Neural crest cell (in vitro differentiated cells): ENCODE measurements around the gene CSNK1A1. TPM values are rescaled to one million over a fixed set of nuclear protein-coding genes. Genes with fewer than 3 reads are reported as not detected.
A peak's percentile ranks its signal among the peaks of the same experiment; 100 is the strongest.
"Not testable (repeated sequence)": the region's sequence is repeated elsewhere in the genome, so short reads cannot be mapped to it uniquely, and the experiment has no call there.

Experiments
- DNase-seq: peaks from one replicate; pipeline ENCODE4 v3.0.0; 2021; ENCODE audit warnings: low read depth, mixed read lengths, low spot score
- H3K27ac Mint-ChIP-seq: one replicate; pipeline ENCODE4 v1.8.0; 2021; ENCODE audit warnings: mild to moderate bottlenecking, mixed read lengths; ENCODE audit not compliant: unreplicated experiment
- H3K27me3 Mint-ChIP-seq: 2 replicates; pipeline ENCODE4 v1.8.0; 2021; ENCODE audit warnings: low read depth, mild to moderate bottlenecking, mixed read lengths
- H3K36me3 Mint-ChIP-seq: 2 replicates; pipeline ENCODE4 v1.8.0; 2021; ENCODE audit warnings: low read depth, mild to moderate bottlenecking, mixed read lengths
- H3K4me1 Mint-ChIP-seq: 2 replicates; pipeline ENCODE4 v1.8.0; 2021; ENCODE audit warnings: mixed read lengths
- H3K4me3 Mint-ChIP-seq: one replicate; pipeline ENCODE4 v1.8.0; 2021; ENCODE audit warnings: mild to moderate bottlenecking, mixed read lengths
- H3K9me3 Mint-ChIP-seq: 2 replicates; pipeline ENCODE4 v1.8.0; 2021; ENCODE audit warnings: mixed read lengths
- CTCF ChIP-seq: fragments of 200-600 bp; sonication (generic); conservative IDR thresholded peaks from 2 replicates; pipeline ENCODE4 v1.5.0; 2021; ENCODE audit warnings: antibody characterized with exemption, mild to moderate bottlenecking
- total RNA-seq: library from RNA; stranded (reverse); gene quantifications from 2 replicates; pipeline ENCODE4 v1.2.1, GENCODE V29; 2021

CSNK1A1 gene
- total RNA-seq, 1 donor from 2014 or later = 218 TPM

- H3K36me3 Mint-ChIP-seq = no peaks in the 10 kb centered on the region
- no peak overlapping the region for H3K27ac Mint-ChIP-seq
- H3K4me1 Mint-ChIP-seq = peaks cover 4% of the 10 kb centered on the region
- no peak for TF ChIP-seq CTCF
- H3K4me3 Mint-ChIP-seq = no peak overlapping the region
- H3K9me3 Mint-ChIP-seq = no peaks in the 10 kb centered on the region
- no peaks in the 10 kb centered on the region for H3K27me3 Mint-ChIP-seq
- DNase-seq = no peak
Measured at GRCh38 chr5:149471406-149472183, 79.6 kb downstream of the CSNK1A1 start.

- Mint-ChIP-seq H3K4me3 (no peak overlapping the region), H3K27ac (no peak overlapping the region), H3K9me3 (no peaks in the 10 kb centered on the region), H3K27me3 (no peaks in the 10 kb centered on the region), H3K36me3 (no peaks in the 10 kb centered on the region), H3K4me1 (peaks cover 11% of the 10 kb centered on the region)
- DNase-seq = no peak
- TF ChIP-seq CTCF = no peak
Measured at GRCh38 chr5:149470942-149471341, 80.3 kb downstream of the CSNK1A1 start.

DNA sequence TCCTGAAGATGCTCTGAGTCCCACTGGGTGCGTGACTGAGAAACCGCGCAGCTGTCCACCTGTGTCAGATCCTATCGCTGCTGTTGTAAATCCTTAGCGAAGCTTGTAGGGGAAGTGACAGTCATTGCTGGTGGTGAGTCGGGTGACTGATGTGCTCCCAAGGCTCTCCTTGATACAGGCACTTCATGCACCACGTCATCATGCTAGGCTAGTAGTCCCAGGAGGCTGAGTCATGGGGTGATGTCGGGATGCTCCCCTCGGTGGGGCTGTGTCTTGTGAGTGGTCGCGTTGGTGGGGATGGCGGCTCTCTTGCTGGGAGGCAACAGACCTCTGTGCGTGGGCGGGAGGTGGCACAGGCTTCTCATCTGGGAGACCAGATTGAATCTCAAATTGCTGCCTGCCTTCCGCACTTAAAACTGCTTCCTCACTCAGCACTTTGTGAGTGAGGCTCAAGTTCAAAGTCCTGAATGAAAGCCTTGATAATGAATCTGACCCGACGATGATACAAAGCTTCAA lies 84.7 kb downstream of the CSNK1A1 start:
- Mint-ChIP-seq H3K4me1 (peaks cover 16% of the 10 kb centered on the region), H3K9me3 (no peaks in the 10 kb centered on the region), H3K27ac (no peak overlapping the region), H3K4me3 (no peak overlapping the region), H3K36me3 (no peaks in the 10 kb centered on the region), H3K27me3 (no peaks in the 10 kb centered on the region)
- no peak for DNase-seq
- no peak for TF ChIP-seq CTCF

DNA sequence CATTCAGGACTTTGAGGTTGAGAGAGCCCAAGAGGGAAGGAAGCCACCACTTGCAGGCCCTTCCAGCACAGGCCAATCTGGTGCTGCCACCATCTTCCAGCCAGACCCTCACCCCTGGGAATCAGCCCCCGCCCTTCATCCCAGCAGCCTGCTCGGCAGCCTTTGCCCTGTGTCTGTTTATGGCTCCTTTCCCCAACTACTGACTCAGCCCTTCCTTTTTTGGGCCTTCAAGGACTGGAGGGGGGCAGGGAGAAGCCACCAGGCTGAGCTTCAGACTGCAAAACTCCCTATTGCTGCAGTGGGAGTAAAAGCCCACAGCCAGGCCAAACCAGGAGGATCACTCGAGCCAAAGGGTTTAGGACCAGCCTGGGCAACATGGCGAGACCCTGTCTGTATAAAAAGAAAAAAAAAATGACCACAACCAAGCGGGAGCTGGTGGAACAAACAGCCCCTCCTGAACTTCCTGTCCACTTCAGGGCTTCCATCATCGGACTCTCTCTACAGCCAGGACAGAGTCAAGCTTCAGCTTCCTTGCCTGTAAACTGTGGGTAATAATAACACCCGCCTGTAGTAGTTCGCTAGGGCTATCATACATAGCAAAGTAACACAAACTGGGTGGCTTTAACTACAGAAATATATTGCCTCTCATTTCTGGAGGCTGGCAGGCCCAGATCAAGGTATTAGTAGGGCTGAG lies 86.3 kb downstream of the CSNK1A1 start:
- H3K9me3 Mint-ChIP-seq = no peaks in the 10 kb centered on the region
- H3K27ac Mint-ChIP-seq = peak overlapping the region; percentile 43
- no peaks in the 10 kb centered on the region for H3K36me3 Mint-ChIP-seq
- H3K4me1 Mint-ChIP-seq = peaks cover 16% of the 10 kb centered on the region
- DNase-seq = no peak
- TF ChIP-seq CTCF = no peak
- H3K27me3 Mint-ChIP-seq = no peaks in the 10 kb centered on the region
- no peak overlapping the region for H3K4me3 Mint-ChIP-seq

DNA sequence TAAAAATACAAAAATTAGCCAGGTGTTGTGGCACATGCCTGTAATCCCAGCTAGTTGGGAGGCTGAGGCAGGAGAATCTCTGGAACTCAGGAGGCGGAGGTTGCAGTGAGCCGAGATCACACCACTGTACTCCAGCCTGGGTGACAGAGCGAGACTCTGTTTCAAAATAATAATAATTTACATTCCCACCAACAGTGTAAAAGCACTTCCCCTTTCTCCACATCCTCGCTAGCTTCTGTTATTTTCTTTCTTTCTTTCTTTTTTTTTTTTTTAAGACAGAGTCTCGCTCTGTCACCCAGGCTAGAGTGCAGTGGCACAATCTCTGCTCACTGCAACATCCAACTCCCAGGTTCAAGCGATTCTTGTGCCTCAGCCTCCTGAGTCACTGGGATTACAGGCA lies 89.3 kb downstream of the CSNK1A1 start:
- H3K27me3 Mint-ChIP-seq, H3K36me3 Mint-ChIP-seq, H3K27ac Mint-ChIP-seq, DNase-seq, H3K4me3 Mint-ChIP-seq, H3K9me3 Mint-ChIP-seq: not testable (repeated sequence)
- H3K4me1 Mint-ChIP-seq = peaks cover 15% of the 10 kb centered on the region

DNA sequence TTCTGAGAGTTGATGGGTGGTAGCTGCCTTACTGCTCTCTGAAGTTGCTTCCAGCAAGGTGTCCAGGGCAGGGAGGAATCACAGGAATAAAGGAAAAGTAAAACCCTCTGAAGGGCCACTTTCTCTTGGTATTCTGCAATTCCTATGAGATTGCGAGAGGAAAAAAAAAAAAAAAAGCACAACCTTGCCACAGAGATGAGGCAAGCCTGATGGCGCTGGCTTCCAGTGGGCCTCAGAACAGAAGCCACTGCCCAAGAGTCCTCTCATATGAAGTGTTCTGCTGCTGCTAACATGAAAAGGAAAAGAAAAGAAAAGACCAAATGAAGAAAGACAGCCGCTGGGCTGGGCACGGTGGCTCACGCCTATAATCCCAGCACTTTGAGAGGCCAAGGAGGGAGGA lies 91.3 kb downstream of the CSNK1A1 start:
- no peak overlapping the region for H3K4me3 Mint-ChIP-seq
- H3K27ac Mint-ChIP-seq = no peak overlapping the region
- H3K4me1 Mint-ChIP-seq = peaks cover 11% of the 10 kb centered on the region
- no peak for DNase-seq
- H3K27me3 Mint-ChIP-seq = no peaks in the 10 kb centered on the region
- TF ChIP-seq CTCF = no peak
- no peaks in the 10 kb centered on the region for H3K36me3 Mint-ChIP-seq
- H3K9me3 Mint-ChIP-seq = no peaks in the 10 kb centered on the region
